Activated T-cell treated with anti-CD3 and anti-CD28 coated beads, Interleukin-2, amount 50 U/mL, for 24 hours (primary cell): ENCODE data around the gene LIF.

Experiments used
- DNase-seq: peaks from one replicate; pipeline ENCODE4 v3.0.0-alpha.2; 2020
- H3K27ac Mint-ChIP-seq: 2 replicates; pipeline ENCODE4 v1.8.0; 2020; ENCODE audit warnings: mild to moderate bottlenecking, mixed read lengths
- H3K27me3 Mint-ChIP-seq: 2 replicates; pipeline ENCODE4 v1.8.0; 2020; ENCODE audit warnings: mixed read lengths
- H3K36me3 Mint-ChIP-seq: 2 replicates; pipeline ENCODE4 v1.8.0; 2020; ENCODE audit warnings: low read depth, mixed read lengths
- H3K4me1 Mint-ChIP-seq: 2 replicates; pipeline ENCODE4 v1.8.0; 2020; ENCODE audit warnings: low read depth, mixed read lengths
- H3K4me3 Mint-ChIP-seq: 2 replicates; pipeline ENCODE4 v1.8.0; 2020; ENCODE audit warnings: mild to moderate bottlenecking, moderate library complexity, mixed read lengths
- H3K9me3 Mint-ChIP-seq: 2 replicates; pipeline ENCODE4 v1.8.0; 2020; ENCODE audit warnings: mixed read lengths

Gene LIF

GRCh38 chr22:30197389-30197788 is 49.2 kb downstream of the LIF start:
- DNase-seq = no peak
- Mint-ChIP-seq H3K36me3 (no peaks in the 10 kb centered on the region), H3K9me3 (no peaks in the 10 kb centered on the region), H3K4me3 (no peak overlapping the region), H3K27me3 (no peaks in the 10 kb centered on the region), H3K4me1 (peaks cover 55% of the 10 kb centered on the region), H3K27ac (peak overlapping the region; percentile 91)

GRCh38 chr22:30196880-30197336 is 49.7 kb downstream of the LIF start:
- no peaks in the 10 kb centered on the region for H3K27me3 Mint-ChIP-seq
- peak overlapping the region; percentile 91 for H3K27ac Mint-ChIP-seq
- no peaks in the 10 kb centered on the region for H3K36me3 Mint-ChIP-seq
- no peaks in the 10 kb centered on the region for H3K9me3 Mint-ChIP-seq
- H3K4me3 Mint-ChIP-seq = peak overlapping the region; percentile 29
- no peak for DNase-seq
- H3K4me1 Mint-ChIP-seq = peaks cover 60% of the 10 kb centered on the region

- Mint-ChIP-seq H3K27me3 (no peaks in the 10 kb centered on the region), H3K36me3 (no peaks in the 10 kb centered on the region), H3K4me1 (peaks cover 64% of the 10 kb centered on the region), H3K4me3 (peak overlapping the region; percentile 29), H3K9me3 (no peaks in the 10 kb centered on the region), H3K27ac (peak overlapping the region; percentile 91)
- DNase-seq = peak; percentile 66
These were observed 50.2 kb downstream of the LIF start for GRCh38 chr22:30196141-30196879.

GRCh38 chr22:30195245-30196140 is 51.1 kb downstream of the LIF start:
- H3K36me3 Mint-ChIP-seq = no peaks in the 10 kb centered on the region
- no peak for DNase-seq
- peak overlapping the region; percentile 29 for H3K4me3 Mint-ChIP-seq
- no peaks in the 10 kb centered on the region for H3K27me3 Mint-ChIP-seq
- peaks cover 72% of the 10 kb centered on the region for H3K4me1 Mint-ChIP-seq
- no peaks in the 10 kb centered on the region for H3K9me3 Mint-ChIP-seq
- H3K27ac Mint-ChIP-seq = peak overlapping the region; percentile 91

- no peak overlapping the region for H3K4me3 Mint-ChIP-seq
- no peak for DNase-seq
- no peaks in the 10 kb centered on the region for H3K9me3 Mint-ChIP-seq
- H3K4me1 Mint-ChIP-seq = peaks cover 74% of the 10 kb centered on the region
- no peaks in the 10 kb centered on the region for H3K36me3 Mint-ChIP-seq
- no peaks in the 10 kb centered on the region for H3K27me3 Mint-ChIP-seq
- H3K27ac Mint-ChIP-seq = no peak overlapping the region
These were observed 53.4 kb downstream of the LIF start for GRCh38 chr22:30193031-30193775.

- Mint-ChIP-seq H3K27me3 (no peaks in the 10 kb centered on the region), H3K9me3 (no peaks in the 10 kb centered on the region), H3K36me3 (no peaks in the 10 kb centered on the region), H3K27ac (no peak overlapping the region), H3K4me1 (peaks cover 76% of the 10 kb centered on the region), H3K4me3 (no peak overlapping the region)
- no peak for DNase-seq
These were observed 54.1 kb downstream of the LIF start for GRCh38 chr22:30192427-30192826.

- Mint-ChIP-seq H3K9me3 (no peaks in the 10 kb centered on the region), H3K27me3 (no peaks in the 10 kb centered on the region), H3K27ac (peak overlapping the region; percentile 26), H3K4me1 (peaks cover 73% of the 10 kb centered on the region), H3K36me3 (no peaks in the 10 kb centered on the region), H3K4me3 (no peak overlapping the region)
- no peak for DNase-seq
These were observed 55.4 kb downstream of the LIF start for GRCh38 chr22:30191040-30191701.

- H3K27me3 Mint-ChIP-seq = no peaks in the 10 kb centered on the region
- DNase-seq = no peak
These were observed 56.0 kb downstream of the LIF start for GRCh38 chr22:30190574-30190973.

More at GRCh38 chr22:30190574-30190973, 56.0 kb downstream of the LIF start:
- Mint-ChIP-seq H3K4me3 (no peak overlapping the region), H3K9me3 (no peaks in the 10 kb centered on the region), H3K27ac (peak overlapping the region; percentile 6), H3K36me3 (no peaks in the 10 kb centered on the region), H3K4me1 (peaks cover 72% of the 10 kb centered on the region)
